GM21367 (cell line): ENCODE results near the gene CRYAB.

Experiments
- ATAC-seq: cut with Tn5 transposase; IDR thresholded peaks from one replicate; pipeline ENCODE4 v1.9.1; 2021; ENCODE audit not compliant: unreplicated experiment

Gene CRYAB, protein sequence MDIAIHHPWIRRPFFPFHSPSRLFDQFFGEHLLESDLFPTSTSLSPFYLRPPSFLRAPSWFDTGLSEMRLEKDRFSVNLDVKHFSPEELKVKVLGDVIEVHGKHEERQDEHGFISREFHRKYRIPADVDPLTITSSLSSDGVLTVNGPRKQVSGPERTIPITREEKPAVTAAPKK

DNA sequence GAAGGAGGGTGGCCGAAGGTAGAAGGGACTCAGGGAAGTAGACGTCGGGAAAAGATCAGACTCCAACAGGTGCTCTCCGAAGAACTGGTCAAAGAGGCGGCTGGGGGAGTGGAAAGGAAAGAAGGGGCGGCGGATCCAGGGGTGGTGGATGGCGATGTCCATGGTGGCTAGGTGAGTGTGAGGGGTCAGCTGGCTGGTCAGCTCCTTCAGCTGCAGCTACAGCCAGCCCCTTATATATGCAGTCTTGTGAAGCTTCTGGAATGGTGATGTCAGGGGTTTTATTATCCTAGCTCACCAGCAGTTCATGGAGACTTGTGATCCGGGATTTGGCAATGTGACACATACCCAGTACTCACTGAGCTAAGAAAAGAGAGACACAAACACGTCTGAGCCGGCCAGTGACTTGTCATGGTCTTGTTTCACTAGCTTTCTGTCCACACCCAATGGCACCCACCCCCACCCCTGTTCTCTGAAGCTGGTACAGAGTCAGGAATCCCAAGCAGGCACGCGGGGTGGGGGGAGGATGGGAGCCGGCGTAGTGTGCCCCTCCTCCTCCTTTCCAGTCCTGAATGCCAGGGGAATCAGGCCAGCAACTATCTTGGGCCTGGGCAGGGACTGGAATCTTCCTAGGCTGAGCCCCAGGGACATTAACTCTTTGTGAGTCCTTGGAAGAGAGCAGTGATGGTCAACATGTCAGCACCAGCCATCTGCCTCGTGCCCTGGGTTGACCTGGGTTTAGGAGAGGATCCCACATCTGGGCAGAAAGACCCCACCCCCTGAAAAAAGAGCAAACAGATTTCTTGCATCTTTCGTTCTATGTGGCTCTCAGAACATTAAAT is at the start of gene CRYAB:
Gene CRYAB (minus strand): TSS at position 208 of the 839 bp plus-strand sequence. CDS start 46 bp downstream, at position 162.
- ATAC-seq: no peak

DNA sequence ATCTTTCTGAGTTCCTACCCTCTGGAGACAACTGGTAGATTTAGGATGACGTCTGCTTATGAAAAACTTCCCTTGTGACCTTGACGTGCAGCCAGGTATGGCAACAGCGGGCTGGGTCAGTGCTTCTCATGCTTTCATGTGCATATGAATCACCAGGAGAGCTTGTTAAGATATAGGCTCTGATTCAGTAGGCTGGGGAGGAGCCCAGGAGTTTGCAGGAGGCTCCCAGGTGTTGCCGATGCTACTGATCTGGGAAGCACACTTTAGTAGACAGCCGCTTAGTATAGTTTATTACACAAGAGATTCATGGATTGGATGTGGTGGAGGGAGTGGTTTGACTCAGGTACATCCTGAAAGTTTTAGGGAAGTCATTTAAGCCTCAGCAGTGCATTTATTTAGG is 49.3 kb upstream of the CRYAB start:
- no peak for ATAC-seq

DNA sequence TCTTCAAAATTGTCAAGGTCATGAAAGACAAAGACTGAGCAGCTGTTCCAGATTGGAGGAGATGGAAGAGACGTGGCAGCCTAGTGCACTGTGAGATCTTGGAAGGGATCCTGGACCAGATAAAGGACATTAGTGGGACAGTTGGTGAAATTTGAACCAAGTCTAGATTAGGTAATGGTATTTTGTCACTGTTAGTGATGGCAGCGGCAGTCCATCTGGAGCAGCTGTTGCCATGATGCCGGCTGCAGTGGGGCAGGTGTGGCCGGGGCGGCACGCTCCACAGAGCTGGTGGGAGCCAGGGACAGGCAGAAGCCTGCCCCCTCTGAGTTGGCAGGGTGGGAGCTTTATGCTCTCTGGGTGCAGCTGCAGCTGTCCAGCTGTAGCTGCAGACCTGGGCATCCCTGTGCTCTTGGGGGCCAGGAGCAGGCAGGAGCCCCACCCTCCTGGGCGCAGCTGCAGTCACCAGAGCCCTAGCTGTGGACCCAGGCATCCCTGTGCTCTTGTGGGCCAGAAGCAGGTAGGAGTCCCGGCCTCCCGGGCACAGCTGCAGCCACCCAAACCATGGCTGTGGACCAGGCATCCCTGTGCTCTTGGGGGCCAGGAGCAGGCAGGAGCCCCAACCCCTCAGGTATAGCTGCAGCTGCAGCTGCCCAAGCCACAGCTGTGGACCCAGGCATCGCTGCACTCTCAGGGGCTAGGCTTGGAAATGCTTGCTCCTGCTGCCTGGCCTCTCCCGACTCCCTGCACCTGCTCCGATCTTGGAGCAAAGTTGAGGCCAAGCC is 46.3 kb upstream of the CRYAB start:
- no peak for ATAC-seq

DNA sequence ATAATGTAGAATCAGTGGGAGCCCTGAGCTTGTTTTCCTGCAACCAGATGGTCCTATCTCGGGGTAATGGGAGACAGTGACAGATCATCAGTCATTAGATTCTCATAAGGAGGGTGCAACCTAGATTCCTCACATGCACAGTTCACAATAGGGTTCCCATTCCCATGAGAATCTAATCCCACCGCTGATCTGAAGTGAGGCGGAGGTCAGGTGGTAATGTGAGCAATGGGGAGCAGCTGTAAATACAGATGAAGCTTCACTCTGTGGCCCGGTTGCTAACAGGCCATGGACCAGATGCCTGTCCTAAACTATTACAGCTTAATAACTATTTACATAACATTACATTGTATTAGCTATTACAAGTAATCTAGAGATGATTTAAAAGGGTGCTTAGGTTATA is 42.6 kb upstream of the CRYAB start:
- ATAC-seq: no peak

DNA sequence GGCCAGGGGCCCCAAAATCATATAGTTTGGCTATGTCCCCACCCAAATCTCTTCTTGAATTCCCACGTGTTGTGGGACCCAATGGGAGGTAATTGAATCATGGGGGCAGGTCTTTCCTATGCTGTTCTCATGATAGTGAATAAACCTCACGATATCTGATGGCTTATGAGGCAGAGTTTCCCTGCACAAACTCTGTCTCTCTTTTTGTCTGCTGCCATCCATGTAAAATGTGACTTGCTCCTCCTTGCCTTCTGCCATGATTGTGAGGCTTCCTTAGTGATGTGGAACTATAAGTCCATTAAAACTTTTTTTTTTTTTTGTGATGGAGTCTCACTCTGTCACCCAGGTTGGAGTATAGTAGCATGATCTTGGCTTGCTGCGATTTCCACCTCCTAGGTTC is 40.0 kb upstream of the CRYAB start:
- no peak for ATAC-seq

DNA sequence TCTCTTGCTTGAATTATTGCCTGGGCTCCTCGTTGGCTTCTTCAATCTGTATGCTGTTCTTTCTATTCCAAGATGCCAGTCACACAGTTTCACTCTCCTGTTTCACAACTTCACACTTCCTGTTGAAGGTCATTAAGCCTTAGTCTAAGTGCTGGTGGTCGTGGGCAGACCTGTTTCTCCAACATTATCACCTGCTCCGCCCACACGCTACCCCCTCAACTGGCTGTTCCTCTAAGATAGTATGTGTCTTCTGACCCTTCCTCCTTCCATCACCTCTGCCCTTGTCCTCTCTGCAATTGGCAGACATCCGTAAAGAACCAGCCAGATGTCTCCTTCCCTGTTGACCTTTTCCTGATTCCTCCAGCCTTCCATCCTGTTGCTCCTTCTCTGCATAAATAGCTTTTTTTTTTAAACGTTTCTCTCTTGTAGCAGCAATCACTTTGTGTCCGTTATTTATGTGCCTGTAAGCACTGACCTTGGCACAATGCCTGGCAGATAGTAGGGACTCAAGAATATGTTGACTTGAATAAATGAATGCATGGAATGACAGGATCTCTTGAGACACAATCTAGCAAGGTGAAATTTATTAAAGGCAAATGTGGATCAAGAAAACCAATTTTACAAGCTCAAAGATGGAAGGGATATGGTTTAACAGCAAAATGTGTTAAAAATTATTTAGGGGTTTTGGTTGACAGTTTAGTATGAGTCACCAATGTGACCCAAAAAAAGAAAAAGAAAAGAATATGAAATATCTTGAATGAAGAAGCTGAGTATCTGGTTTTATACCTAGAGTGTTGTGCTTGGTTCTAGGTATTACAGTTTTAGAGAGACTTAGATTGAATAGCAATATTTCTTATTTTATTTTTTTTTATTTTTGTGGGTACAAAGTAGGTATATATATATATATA is 38.2 kb upstream of the CRYAB start:
- ATAC-seq: no peak

DNA sequence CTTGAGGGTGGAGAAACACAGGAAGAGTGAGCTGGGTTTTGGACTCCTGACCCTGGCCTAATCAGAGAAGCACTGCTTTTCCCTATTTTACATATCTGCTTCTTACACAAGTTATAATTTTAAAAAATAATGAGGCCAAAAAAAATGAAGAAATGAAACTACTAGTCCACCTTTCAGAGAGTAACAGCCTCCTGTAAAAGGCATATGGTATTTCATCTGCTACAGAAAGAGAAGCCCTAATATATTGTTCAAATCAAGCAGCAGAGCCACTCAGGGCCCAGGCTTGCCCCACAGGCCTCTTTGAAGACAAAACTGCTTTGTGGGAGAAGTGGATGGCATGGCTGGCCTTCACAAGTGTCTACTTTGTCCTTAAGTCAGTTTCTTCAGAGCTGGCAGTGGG is 35.6 kb upstream of the CRYAB start:
- ATAC-seq: no peak

DNA sequence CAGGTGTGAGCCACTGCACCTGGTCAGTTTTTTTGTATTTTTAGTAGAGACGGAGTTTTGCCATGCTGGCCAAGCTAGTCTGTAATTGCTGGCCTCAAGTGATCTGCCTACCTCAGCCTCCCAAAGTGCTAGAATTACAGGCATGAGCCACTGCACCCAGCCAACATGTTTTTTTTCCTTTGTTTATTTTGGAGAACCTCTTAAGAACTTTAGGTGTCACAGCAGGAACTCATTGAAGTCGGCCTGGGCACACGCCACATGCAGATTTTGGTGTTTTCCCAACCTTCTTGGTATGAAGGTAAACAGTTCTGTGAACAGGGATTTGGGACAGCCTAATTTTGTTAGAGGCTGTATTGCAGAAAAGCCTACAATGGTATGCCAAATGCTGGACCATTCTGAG is 34.9 kb upstream of the CRYAB start:
- no peak for ATAC-seq

DNA sequence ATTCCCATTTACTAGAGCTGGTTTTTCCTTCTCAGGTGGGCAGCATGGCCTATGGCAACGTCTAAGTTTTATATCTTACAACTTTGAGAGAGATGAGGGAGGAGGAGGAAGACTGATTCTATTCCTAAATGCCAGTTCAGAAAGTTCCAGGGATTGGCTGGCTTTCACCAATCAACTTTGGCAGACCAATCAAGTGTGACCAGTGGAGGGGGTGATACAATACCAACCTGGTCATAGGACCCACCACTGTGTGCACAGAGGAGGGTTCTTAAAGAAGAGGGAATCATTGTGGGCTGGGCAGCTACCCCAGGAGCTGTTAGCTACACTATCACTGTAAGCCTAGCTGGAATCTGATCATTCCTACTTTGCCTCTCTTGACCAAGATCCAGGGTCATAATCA is 33.6 kb upstream of the CRYAB start:
- ATAC-seq: no peak

DNA sequence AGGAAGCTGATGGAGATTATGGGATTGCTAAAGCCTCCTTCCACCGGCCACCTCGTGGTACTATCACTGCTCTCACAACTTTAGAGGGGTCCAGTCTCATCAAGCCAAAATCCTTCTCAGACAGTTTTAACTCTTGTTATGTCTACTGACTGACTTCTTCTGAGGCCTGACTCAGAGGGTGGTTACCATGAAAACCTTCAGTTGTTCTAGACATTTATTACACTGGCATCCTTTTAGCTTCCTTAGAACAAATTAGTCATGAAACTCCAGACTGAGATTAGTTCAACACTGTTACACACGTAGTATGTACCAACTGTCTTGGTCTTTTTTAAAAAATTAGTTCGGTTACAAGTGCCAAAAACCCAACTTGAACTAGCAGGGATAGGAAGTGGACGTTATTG is 33.1 kb upstream of the CRYAB start:
- ATAC-seq: no peak

DNA sequence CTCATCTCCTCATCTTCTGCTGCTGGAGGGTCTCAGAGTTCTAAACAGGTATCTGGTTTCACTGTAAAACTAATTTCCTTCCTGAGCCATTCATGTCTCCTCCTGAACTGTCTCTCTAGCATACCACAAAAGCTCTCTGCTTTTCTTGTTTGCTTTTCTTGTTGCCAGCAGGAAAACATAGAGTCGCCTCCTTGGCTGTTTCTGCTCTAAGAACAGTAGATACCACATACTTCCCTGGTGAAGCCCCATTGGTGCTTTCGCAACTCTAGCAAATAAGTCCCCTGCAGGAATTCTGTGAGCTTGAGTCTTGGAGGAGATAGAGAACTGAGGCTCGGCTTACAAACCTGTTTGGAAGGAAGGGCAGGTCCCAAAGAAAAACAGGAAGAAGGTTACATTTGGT is 32.6 kb upstream of the CRYAB start:
- ATAC-seq: no peak

DNA sequence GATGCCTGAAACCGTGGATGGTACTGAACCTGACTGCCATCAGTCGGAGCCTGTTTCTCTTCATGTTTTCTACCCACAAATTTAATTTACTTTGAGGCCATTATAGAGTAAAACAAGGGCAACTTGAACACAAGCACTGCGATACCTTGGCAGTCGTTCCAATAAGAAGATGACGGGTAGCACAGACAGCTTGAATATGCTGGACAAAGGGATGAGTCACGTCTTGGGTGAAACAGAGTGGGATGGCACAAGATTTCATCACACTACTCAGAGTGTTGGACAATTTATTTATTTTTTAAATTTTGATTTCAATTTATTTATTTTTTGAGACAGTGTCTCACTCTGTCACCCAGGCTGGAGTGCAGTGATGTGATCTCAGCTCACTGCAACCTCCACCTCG is 31.3 kb upstream of the CRYAB start:
- no peak for ATAC-seq

DNA sequence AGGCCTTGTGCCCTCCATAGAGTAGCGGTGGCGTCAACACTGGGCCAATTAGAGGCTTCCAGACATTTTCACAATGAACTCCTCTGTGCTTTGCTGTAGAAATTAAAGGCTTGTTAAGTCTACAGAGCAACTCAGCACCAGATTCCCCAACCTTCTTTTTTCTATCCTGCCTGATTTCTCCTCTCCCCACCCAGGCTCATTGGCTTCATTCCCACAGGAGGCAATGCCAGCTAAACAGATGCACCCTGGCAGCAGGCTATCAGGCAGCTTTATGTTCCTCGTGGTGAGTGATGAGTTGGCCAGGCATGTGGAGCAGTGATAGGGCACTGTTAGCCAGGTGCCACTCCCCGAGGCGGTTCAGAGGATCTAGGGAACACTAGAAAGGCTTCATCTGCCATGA is 30.4 kb upstream of the CRYAB start:
- ATAC-seq: no peak

DNA sequence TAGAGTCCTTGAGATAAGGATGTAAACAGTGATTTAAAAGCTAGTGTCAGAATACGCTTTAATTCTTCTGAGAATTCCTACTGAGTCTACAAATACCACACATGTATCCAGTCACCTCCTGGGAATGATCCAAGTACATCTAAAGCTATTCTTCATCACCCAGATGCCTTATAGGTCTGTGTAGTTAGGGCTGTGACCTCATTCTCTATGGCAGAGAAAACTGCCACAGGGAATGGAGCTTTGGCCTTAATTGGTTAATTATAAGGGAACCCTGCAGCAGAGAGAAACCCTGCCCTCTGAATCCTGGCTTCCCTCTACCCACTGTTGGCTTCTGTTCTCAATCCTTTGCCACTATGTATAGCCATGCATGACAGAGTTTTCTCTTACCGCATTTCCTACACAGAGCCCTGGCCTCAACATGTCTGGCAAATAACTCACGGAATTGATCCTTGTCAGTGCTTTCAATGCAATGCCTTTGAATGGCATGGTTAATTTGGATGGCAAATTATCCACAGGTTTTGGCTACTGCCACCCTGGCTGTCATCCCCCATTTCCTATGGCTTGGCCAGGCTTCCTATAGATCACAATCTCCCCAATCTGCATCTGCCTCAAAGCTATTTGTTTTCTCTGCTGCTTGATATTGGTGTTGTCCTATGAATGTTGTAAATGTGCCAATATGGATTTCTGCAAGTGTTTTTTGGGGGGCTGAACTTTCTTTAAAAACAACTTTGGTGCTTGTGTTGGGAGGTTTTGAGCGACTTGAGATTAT is 28.4 kb upstream of the CRYAB start:
- no peak for ATAC-seq

DNA sequence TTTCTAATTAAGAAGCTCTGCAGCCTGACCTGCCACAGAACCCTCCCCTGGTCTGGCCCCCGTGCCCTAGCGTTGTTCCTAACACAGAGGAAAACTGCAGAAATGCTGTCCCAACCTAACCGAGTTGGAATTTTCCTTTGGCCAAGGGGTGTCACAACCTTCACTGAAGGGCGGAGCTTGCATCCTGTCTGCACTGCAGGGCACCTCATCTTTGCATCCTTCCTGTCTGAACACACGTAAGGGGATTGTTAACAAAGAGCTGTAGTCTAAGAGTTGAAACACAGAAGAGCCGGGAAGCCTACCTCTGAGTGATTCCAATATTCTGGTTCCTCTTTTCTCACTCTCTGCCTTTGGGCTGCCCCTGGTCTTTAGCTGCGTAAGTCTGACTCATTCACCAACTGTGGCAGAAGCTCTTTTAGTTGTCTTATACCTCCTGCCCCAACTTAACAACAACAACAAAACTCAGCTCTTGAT is 27.2 kb upstream of the CRYAB start:
- peak; percentile 89 for ATAC-seq

DNA sequence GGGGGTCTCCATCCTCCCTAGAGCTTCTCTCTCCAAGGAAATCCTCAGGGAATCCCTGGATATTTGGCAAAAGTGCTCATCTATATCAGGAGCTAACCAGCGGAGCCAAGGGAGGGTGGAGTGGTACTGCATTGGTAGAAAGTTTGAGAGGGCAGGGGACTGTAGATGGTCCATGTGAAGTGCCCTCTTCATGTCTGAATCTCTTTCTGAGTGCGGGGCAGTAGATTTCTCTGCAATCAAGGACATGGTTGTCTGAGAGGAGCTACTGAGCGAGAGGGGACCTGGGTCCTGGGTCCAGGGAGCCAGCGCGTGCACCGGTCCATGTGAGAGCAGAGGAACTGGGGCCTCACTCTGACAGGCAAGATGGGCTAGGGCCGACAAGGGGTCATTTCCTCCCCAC is 26.3 kb upstream of the CRYAB start:
- no peak for ATAC-seq

DNA sequence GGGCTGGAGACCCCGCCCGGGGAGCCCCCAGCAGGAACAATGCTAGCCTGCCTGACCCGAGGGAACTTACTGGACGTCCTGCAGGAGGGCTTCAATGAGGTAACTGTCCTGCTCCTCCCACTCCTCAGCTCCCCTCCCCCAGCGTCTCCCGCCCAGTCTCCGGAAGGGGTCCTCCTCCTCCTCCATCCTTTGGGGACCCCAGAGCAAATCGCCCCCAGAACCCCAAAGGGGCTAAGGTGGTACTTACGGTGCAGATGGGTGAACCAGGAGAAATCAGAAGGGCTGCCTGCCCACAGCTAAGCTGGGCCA is 25.8 kb upstream of the CRYAB start:
- ATAC-seq: no peak

DNA sequence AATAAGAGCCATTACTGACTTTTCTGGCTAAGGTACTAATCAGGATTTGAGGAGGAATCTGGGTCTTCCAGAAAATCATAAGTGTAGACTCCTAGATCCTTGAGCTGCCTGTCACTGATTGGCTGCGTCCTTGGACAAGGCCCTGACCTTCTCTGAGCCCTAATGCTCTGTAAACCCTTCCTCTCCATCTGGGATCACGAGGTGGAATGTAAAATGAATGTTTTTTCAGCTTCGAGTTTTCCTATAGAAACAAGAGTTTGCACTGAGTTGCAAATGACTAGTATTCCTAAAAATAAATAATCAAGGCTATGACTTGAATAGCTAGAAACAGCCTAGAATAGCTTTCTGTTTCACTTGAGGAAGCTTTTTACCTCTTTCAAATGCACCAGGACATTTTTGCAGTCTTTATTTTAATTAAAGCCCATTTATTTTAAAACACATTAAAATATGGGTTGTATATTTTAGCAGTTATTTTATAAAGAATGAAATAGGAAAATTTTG is 24.5 kb upstream of the CRYAB start:
- ATAC-seq: no peak

DNA sequence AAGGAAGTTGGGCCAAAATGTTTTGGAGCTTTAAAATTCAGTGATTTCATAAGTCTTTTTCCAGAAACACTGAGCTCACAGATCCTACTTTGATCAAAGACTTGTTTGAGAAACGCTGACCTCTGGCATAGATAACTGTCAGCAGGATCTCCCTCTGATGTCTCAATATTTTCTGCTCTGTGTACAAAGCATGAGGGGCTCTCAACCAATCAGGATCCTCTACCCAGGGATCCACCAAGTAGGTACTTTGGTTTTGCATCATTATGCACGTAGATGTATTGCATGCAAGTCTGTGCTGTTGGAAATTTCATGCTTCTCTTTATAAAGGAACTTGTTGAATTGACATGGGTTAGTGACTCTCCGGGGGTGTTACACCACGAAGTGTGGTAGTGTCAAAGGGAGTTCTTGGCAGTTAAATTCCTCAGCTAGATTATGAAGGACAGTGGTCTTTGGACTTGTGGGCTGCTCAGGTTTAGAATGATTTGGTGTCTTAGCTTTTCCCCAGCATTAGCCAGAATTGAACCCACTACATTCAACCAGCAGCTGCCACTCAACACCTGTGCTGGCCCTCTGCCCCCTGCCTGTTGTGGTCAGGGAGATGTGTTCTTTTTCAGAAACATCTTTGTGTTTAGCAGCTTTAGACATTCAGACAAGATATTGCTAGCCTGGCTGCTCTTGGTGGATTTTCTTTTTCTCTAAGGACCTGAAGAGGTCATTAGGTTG is 23.9 kb upstream of the CRYAB start:
- ATAC-seq: no peak
